DMS114 treated with DMSO at 0.1 percent for 48 hours (cell line): ENCODE results near the gene KIR2DL1.
"Not testable (repeated sequence)": the region's sequence is repeated elsewhere in the genome, so short reads cannot be mapped to it uniquely, and the experiment has no call there.

Source experiments
- DNase-seq: peaks from one replicate; lab custom pipeline; 2025; ENCODE audit not compliant: unreplicated experiment; lab: John Stamatoyannopoulos, UW

KIR2DL1 gene

DNA sequence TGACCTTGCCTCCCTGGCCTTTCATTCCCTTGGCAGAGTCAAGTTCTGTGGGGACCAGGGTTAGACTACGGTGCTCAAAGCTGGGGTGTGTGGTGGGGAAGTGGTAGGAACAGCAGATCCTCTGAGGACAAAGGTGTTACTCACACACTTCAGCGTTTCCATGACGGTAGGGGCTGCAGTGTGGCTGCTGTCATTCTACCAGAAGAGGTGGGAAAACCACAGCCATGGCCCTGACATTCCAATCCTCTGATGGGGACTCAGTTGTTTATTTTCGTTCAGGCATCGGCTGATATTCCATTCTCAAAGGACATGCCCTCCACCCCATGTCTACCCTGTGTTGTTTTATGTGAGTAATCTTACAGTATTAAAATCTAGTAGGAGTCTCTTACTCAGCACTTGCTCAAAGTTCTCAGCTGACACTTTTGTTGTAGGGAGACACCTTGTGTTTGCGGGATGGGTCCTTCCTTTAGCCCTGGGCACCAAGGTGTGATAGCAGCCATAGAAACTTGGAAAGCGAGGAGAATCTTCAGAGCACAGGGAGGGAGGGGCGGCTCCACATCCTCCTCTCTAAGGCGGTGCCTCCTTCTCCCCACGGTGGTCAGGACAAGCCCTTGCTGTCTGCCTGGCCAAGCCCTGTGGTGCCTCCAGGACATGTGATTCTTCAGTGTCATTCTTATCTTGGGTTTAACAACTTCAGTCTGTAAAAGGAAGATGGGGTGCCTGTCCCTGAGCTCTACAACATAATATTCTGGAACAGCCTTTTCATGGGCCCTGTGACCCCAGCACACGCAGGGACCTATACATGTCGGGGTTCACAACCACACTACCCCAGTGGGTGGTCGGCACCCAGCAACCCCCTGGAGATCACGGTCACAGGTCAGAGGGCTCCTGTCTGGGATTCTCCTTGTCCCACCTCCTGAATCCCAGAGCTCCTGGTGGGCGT lies 1.7 kb downstream of the KIR2DL1 start:
- DNase-seq = not testable (repeated sequence)

DNA sequence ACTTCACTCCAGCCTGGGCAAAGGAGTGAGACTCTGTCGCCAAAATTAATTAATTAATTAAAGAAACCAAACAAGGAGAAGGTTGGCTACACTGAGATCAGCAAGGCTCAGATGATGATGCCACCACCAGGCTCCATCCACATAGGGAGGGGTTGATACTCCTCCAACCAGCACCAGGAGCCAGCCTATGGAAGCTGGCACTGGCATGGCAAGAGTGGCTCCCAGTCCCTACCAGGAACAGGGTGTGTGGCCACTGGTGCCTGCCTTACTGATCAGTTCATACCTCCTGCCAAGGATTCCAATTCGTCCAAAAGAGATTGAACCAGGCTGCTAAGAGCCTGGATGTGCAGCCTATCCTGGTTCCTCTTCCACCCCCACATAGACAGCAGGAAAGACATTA lies 3.1 kb downstream of the KIR2DL1 start:
- DNase-seq = not testable (repeated sequence)

DNA sequence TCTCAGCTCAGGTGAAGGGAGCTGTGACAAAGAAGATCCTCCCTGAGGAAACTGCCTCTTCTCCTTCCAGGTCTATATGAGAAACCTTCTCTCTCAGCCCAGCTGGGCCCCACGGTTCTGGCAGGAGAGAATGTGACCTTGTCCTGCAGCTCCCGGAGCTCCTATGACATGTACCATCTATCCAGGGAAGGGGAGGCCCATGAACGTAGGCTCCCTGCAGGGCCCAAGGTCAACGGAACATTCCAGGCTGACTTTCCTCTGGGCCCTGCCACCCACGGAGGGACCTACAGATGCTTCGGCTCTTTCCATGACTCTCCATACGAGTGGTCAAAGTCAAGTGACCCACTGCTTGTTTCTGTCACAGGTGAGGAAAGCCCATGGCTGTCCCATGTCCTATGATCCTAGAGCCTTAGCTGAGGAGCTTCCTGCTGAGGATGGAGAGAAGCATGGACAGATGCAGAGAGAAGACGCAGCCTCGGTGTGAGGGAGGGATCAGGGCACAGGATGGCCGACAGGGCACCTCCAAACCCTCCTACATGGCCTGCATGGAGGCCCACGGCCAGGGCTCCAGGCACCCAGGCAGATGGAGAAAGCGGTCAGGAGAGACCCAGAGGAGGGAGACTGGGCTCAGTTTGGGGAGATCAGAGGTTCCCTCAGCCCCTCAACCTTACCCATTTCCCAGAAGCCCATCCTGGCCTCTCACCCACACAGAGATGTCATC lies 5.7 kb downstream of the KIR2DL1 start:
- DNase-seq = not testable (repeated sequence)

DNA sequence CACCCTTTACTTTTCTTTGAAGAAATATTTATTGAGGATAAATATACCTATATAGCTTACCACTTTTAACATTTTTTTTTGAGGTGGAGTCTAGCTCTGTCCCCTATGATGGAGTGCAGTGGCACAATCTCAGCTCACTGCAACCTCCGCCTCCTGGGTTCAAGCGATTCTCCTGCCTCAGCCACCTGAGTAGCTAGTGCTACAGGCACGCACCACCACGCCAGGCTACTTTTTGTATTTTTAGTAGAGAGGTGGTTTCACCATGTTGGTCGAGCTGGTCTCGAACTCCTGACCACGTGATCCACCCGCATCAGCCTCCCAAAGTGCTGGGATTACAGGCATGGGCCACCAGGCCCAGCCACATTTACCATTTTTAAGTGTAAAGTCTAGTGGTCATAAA lies 6.2 kb downstream of the KIR2DL1 start:
- DNase-seq = not testable (repeated sequence)

DNA sequence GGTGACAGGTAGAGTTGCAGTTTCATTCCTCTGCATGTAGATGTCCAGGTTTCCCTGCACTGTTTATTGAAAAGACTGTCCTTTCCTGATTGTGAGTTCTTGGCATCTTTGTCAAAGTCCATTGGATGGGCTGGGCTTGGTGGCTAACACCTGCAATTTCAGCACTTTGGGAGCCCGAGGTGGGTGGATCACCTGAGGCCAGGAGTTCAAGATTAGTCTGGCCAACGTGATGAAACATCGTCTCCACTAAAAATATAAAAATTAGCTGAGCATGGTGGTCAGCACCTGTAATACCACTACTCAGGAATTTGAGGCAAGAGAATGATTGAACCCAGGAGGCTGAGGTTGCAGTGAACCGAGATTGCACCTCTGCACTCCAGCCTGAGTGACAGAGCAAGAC lies 8.3 kb downstream of the KIR2DL1 start:
- DNase-seq = not testable (repeated sequence)

DNA sequence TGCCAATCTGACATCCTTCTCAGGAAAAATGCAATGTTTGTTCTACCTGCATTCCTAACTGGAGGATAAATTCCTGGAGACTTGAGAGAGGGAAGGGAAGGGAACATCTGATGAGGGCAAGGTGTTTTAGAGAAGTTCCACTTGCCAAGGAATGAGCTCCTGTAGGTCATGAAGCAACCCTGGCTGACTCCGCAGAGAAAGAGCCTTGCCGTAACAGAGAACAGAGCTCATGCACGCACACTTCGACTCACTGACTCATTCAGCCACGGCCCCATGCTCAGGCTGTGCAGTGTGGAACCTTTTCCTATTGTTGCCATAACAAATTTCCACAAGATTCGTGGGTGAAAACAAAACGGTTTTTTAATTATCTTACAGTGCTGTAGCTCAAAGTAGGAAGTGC lies 9.3 kb downstream of the KIR2DL1 start:
- DNase-seq = not testable (repeated sequence)

DNA sequence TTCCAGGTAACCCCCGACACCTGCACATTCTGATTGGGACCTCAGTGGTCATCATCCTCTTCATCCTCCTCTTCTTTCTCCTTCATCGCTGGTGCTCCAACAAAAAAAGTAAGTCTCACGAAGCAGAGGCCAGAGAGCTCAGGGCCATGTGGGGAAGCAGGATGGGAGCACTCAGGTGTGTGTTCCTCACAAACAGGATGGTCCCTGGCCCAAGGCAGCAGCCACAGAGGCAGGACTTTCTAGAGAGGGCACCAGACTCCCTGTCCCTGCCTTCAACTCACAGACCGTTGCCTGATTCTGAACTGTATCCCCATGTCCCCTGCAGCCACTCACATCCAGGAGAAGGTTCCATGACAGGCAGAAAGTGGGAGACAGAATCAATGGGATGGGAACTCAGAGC lies 13.3 kb downstream of the KIR2DL1 start:
- DNase-seq = not testable (repeated sequence)

DNA sequence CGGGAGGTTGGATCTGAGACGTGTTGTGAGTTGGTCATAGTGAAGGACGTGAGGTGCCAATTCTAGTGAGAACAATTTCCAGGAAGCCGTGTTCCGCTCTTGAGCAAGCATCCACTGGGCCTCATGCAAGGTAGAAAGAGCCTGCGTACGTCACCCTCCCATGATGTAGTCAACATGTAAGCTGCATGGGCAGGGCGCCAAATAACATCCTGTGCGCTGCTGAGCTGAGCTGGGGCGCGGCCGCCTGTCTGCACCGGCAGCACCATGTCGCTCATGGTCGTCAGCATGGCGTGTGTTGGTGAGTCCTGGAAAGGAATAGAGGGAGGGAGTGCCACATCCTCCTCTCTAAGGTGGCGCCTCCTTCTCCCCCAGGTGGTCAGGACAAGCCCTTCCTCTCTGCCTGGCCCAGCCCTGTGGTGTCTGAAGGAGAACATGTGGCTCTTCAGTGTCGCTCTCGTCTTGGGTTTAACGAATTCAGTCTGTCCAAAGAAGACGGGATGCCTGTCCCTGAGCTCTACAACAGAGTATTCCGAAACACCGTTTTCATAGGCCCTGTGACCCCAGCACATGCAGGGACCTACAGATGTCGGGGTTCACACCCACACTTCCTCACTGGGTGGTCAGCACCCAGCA lies 16.6 kb downstream of the KIR2DL1 start:
- not testable (repeated sequence) for DNase-seq

DNA sequence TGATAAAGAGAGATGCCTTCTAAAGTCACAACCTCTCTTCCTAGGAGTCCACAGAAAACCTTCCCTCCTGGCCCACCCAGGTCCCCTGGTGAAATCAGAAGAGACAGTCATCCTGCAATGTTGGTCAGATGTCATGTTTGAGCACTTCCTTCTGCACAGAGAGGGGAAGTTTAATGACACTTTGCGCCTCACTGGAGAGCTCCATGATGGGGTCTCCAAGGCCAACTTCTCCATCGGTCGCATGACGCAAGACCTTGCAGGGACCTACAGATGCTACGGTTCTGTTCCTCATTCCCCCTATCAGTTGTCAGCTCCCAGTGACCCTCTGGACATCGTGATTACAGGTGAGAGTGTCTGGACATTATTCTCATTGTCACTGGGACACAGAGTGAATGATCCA lies 18.6 kb downstream of the KIR2DL1 start:
- DNase-seq = not testable (repeated sequence)

DNA sequence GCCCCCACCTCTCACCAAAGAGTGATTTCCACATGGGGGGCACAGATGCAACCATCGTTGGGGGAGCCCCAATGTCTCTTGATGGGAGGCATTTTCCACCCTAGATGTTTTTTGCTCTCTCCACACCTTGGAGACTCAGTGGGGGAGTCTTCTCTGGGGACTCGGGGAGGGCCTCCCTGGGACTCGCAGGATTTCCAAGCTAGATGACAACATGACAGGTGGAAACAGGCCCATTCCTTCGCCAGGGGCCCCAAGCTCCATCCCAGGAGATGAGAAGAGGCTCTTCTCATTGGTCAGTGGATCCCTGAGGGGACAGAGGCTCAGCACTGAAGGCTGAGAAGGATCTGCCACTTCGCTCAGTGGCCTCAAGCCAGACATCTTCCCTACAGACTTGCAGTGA lies 21.1 kb downstream of the KIR2DL1 start:
- no peak for DNase-seq

DNA sequence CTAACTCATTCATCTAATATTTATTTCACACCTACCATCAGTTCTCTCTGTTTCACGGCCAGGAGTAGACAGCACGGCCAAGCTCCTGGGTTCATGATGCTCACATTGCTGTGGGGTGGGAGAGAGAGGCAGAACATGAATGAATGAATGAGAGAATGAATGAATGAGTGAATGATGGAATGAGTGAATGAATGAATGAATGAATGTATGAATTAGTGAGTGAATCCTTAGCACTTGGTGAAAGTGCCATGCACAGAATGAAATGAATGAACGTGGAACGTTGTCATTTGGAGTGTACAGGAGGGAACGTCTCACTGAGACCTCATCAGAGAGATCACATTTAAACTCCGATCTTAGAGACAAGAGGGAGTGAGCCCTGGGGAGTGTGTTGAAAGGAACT lies 21.9 kb downstream of the KIR2DL1 start:
- no peak for DNase-seq

DNA sequence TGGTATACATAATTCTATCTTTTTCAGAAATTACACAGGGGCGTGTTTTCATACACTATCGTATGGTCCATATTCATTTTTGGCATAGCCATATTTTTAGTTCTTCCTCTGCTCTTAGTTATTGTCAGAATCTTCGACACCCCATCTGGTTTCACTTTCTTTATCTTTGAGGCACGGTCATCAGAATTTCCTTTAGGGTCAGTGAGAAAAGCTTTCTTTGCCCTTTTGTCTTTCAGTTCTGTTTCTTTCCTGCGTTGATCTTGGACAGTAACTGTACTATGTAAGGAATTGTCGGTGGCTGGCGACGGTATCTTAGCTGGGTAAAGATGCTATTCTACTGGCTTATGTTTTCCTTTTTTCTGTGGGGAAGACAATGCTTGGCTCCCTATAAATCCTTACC lies 23.2 kb downstream of the KIR2DL1 start:
- DNase-seq = no peak

DNA sequence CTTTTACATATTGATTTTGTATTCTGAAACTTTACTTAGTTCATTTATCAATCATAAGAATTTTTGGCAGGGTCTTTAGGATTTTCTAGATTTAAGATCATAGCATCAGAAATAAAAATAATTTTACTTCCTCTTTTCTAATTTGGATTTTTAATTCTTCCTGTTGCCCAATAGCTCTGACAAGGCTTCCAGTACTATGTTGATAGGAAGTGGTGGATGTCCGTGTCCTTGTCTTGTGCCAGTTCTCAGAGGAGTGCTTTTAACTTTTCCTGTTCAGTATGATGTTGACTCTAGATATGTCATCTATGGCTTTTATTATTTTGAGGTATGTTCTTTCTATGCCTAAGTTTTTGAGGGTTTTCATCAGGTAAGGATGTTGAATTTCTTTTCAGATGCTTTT lies 26.2 kb downstream of the KIR2DL1 start:
- no peak for DNase-seq

DNA sequence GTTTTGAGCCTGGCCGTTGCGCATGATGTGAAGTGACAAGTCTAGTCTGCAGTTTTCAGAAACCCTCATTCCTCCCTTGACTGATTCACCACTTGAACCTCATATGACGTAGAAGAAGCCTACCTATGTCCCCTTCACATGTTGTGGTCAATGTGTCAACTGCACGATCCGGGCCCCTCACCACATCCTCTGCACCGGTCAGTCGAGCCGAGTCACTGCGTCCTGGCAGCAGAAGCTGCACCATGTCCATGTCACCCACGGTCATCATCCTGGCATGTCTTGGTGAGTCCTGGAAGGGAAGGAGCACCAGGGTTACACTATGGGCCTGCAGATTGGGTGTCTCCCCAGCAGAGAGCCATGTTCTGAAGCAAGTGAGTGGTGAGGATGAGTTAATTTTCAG lies 33.8 kb downstream of the KIR2DL1 start, which contains the start of gene KIR2DL4:
Gene KIR2DL4, plus strand, starts transcription at position 201 of the 400 bp plus-strand sequence. Its CDS starts 42 bp downstream, at position 243.
- no peak for DNase-seq

DNA sequence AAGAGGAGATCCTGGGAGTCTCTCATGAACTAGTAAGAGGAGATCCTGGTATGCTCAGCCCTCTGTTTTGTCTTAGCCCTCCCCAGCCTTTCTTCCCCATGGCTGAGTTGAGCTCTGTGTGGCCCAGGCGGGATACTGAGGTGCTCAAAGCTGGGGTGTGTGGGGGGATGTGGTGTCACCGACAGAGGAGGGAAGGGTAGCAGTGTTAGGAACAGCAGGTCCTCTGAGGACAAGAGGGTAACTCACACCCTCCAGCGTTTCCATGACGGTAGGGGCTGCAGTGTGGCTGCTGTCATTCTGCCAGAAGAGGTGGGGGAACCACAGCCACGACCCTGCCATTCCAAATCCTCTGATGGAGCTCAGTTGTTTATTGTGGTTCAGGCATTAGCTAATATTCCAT lies 34.5 kb downstream of the KIR2DL1 start:
- no peak for DNase-seq

DNA sequence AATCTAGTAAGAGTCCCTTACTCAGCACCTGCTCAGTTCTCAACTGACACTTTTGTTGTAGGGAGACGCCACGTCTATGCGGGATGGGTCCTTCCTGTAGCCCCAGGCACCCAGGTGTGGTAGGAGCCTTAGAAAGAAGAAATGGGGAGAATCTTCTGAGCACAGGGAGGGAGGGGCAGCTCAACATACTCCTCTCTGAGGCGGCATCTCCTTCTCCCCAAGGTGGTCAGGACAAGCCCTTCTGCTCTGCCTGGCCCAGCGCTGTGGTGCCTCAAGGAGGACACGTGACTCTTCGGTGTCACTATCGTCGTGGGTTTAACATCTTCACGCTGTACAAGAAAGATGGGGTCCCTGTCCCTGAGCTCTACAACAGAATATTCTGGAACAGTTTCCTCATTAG lies 35.0 kb downstream of the KIR2DL1 start:
- DNase-seq = no peak

DNA sequence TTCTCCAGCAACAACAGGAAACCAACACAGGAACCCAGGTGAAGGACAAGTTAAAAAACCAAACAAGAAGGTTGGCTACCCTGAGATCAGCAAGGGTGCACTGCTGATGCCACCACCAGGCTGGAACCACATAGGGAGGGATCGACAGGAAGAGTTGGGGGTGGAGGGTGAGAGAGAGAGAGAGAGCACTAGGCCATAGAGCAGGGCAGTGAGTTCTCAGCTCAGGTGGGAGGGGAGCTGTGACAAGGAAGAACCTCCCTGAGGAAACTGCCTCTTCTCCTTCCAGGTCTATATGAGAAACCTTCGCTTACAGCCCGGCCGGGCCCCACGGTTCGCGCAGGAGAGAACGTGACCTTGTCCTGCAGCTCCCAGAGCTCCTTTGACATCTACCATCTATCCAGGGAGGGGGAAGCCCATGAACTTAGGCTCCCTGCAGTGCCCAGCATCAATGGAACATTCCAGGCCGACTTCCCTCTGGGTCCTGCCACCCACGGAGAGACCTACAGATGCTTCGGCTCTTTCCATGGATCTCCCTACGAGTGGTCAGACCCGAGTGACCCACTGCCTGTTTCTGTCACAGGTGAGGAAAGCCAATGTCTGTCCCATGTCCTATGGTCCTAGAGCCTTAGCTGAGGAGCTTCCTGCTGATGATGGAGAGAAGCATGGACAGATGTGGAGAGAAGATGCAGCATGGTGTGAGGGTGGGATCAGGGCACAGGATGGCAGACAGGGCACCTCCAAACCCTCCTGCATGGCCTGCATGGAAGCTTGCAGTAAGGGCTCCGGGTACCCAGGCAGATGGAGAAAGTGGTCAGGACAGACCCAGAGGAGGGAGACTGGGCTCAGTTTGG lies 36.3 kb downstream of the KIR2DL1 start:
- no peak for DNase-seq

DNA sequence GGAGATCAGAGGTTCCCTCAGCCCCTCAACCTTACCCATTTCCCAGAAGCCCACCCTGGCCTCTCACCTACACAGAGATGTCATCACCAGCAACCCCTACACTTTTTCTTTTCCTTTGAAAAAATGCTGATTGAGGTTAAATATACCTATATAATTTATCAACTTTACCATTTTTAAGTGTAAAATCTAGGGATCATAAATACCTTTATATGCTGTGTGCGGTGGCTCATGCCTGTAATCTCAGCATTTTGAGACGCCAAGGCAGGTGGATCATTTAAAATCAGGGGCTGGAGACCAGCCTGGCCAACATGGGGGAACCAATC lies 36.9 kb downstream of the KIR2DL1 start:
- no peak for DNase-seq

DNA sequence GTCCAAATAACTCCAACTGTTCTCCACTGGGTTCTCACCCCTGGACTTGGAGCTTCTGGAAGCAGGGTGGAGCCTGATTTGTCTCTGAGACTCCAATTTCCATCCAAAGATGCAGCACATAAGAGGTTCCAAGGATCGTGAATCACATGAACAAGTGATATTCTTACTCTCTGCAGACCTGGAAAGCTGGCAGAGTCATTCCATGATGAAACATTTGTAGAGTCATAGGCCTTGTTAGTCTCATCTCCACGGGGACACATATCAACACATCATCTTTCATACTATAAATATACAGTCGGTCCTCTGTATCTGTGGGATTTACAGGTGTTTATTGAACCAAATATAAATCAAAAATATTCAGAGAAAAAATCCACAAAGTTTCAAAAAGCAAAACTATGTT lies 45.0 kb downstream of the KIR2DL1 start:
- DNase-seq = not testable (repeated sequence)

DNA sequence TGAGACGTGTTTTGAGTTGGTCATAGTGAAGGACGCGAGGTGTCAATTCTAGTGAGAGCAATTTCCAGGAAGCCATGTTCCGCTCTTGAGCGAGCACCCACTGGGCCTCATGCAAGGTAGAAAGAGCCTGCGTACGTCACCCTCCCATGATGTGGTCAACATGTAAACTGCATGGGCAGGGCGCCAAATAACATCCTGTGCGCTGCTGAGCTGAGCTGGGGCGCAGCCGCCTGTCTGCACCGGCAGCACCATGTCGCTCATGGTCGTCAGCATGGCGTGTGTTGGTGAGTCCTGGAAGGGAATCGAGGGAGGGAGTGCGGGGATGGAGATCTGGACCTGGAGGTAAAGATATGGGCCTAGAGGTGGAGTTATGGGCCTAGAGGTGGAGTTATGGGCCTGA lies 46.7 kb downstream of the KIR2DL1 start, which contains the start of gene KIR3DL1:
Gene KIR3DL1, plus strand, starts transcription at position 218 of the 400 bp plus-strand sequence.
- DNase-seq = not testable (repeated sequence)
